Ishikawa (cell line): ENCODE measurements around the gene ARL14.

Source experiments
- CEBPB ChIP-seq: IDR thresholded peaks from 2 replicates; pipeline ENCODE4 v1.6.1; 2012
- CREB1 ChIP-seq: IDR thresholded peaks from 2 replicates; pipeline ENCODE4 v1.6.1; 2012; ENCODE audit warnings: low read depth
- EP300 ChIP-seq: IDR thresholded peaks from 2 replicates; pipeline ENCODE4 v1.6.1; 2012; ENCODE audit warnings: borderline replicate concordance
- MAX ChIP-seq: IDR thresholded peaks from 2 replicates; pipeline ENCODE4 v1.6.1; 2012
- NFIC ChIP-seq: IDR thresholded peaks from 2 replicates; pipeline ENCODE4 v1.6.1; 2012
- TCF12 ChIP-seq: IDR thresholded peaks from 2 replicates; pipeline ENCODE4 v1.6.1; 2012; ENCODE audit warnings: low read depth
- ZBTB7A ChIP-seq: IDR thresholded peaks from 2 replicates; pipeline ENCODE4 v1.6.1; 2012; ENCODE audit warnings: low read depth

GRCh38 chr3:160635213-160635612 lies 41.7 kb upstream of the ARL14 start:
- TF ChIP-seq ZBTB7A (no peak), CREB1 (no peak), MAX (no peak), TCF12 (no peak), EP300 (no peak), NFIC (no peak), CEBPB (no peak)
